DMS 273 (cell line): ENCODE measurements around the gene CFL1.

Experiments used
- DNase-seq: peaks from one replicate; lab custom pipeline; 2025; ENCODE audit not compliant: unreplicated experiment; lab: John Stamatoyannopoulos, UW

CFL1 gene

GRCh38 chr11:65857853-65858680 is at the start of gene CFL1:
TSS of gene CFL1 (minus strand) at chr11:65858180. CDS start at chr11:65858099, 81 bp downstream.
- DNase-seq: peak; percentile 98

DNA sequence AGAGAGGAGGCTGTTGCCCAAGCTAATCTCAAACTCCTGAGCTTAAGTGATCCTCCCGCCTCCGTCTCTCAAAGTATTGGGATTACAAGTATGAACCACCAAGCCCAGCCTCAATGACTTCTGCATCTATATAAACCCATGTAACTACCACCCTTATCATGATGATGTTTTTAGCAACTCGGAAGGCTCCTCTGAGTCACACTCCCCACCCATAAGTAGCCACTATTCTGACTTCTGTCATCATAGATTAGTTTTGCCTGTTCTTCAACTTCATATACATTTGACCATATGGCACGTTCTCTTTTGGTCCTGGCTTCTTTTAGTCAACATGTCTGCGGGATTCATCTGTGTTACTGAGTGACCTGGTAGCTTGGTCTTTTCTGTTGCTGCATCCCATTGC is 48.6 kb upstream of the CFL1 start:
- no peak for DNase-seq

DNA sequence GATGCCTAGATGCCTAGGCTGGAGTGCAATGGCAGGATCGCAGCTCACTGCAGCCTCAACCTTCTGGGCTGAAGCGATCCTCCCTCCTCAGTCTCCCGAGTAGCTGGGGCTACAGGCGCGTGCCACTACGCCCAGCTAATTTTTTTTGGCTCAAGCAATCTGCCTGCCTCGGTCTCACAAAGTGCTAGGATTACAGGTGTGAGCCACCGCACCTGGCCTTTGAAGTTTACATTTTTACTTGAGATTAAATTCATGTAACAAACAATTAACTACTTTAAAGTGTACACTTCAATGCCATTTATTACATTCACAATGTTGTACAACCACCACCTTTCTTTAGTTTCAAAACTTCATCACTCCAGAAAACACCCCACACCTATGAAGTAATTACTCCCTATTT is 45.7 kb upstream of the CFL1 start:
- no peak for DNase-seq

GRCh38 chr11:65903068-65903481 is 45.1 kb upstream of the CFL1 start:
- DNase-seq: no peak

- DNase-seq: no peak
These were observed 42.9 kb upstream of the CFL1 start for GRCh38 chr11:65900899-65901180.

DNA sequence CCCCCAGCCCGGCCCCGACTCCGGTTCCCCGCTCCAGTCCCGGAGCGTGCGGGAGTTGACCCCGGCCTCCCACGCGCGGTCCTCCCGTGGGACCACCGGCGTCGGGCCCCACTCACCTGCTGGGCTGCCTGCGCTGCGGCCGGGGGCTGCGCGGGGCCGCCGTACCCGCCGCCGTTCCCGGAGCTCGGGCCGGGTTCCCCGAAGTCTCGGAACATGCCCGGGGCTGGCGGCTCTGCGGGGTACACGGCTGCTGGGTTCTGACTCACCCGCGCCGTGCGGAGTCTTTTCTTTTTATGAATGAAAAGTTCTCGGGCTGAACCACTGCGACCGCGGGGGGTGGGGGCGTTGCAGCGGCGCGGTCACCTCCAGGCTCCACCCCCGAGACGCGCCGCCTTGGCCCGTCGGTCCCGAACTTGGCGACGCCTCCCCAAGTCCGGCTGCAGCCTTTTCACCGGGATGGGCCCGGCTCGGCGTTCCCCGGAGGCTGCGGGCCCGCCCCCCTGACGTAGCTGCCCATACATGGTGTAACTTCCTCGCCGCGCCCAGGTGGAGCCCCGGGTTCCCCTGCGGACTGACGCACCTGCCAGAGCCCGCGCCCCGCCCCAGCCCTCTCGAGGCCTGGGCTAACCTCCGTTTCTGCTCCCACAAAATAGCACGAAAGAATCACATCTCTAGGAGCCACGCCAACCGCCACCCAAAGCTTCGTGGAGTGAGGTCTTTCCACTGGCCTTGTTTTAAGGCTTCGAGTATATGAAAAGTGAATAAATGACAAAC is 42.3 kb upstream of the CFL1 start, which contains the start of gene FOSL1:
FOSL1 (minus strand) TSS at position 264 of the 774 bp plus-strand sequence; CDS start at position 215, 49 bp downstream.
- peak; percentile 75 for DNase-seq

- peak; percentile 30 for DNase-seq
These were observed 41.6 kb upstream of the CFL1 start for GRCh38 chr11:65899356-65900124.

DNA sequence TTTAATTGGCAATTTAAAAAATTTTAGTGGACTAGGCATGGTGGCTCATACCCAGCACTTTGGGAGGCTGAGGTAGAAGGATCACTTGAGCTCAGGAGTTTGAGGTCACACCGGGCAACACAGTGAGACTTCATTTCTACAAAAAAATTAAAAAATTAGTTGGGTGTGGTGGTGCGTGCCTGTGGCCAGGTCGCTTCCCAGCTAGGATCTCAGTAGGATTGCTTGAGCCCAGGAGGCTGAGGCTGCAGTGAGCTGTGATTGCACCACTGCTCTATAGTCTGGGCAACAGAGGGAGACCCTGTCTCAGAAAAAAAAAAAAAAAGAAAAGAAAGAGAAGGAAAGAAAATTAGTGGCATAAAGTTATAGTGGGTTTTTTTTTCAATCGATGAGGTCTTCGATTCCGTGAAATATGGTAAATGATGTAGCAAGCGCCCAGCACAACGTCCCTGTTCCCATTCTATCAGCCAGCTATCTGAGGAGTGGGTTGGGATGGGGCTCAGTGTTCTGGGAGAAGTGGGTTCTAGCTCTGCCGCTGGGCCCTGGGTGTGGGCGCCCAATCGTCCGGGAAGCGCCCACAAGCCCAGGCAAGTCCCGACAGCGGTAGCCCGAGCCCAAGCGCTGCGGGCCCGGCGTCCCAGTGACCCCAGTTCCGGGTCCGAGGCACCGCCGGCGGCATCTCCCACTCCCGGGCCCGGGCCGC is 40.8 kb upstream of the CFL1 start:
- DNase-seq: no peak

GRCh38 chr11:65897020-65897471 is 39.1 kb upstream of the CFL1 start:
- DNase-seq: no peak

- no peak for DNase-seq
These were observed 38.3 kb upstream of the CFL1 start for GRCh38 chr11:65896034-65896999.

DNA sequence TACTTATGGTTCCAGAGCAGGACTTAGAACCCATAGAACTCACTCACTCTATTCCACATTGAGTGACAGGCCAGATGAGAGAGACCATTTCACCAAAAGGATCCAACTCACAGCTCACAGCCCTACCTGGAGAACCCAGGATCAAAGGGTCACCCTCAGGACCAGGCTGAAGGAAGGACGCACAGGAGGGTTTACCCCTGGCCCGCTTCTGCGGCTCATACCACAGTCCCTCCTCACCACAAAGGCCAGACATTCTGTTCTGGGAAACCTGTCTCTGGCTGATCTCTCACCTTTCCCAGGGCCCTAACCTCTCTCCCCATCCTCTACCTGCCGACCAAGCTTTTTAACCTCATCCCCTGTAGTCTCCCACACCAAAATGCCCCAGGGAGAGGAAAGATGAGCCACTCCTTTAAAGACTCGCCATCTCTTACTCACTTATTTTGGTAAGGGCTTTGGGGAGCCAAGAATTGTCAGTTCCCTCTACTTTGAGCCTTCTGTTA is 37.6 kb upstream of the CFL1 start:
- no peak for DNase-seq

- DNase-seq: no peak
These were observed 36.1 kb upstream of the CFL1 start for GRCh38 chr11:65894034-65894591.

- peak; percentile 40 for DNase-seq
These were observed 34.8 kb upstream of the CFL1 start for GRCh38 chr11:65892661-65893317.

DNA sequence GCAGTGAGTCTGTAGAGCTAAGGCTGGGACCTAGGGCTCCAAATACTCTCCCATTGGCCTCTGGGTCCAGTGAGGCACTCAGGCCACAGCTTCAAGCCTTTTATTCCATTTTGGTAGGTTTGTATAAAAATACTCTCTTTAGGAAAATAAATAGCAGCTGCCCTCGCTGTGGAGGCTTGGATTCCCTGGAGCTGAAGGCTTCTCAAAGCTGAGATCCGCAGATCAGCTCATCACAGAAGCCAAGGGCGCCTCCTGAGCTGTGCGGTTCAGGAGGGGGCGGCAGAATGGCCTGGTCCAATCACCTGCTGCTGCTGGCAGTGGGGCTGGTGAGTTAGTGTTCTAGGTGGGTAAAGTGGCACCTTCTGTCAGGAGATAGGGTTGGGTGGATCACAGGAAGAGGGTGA is 34.2 kb upstream of the CFL1 start:
- peak; percentile 47 for DNase-seq

DNA sequence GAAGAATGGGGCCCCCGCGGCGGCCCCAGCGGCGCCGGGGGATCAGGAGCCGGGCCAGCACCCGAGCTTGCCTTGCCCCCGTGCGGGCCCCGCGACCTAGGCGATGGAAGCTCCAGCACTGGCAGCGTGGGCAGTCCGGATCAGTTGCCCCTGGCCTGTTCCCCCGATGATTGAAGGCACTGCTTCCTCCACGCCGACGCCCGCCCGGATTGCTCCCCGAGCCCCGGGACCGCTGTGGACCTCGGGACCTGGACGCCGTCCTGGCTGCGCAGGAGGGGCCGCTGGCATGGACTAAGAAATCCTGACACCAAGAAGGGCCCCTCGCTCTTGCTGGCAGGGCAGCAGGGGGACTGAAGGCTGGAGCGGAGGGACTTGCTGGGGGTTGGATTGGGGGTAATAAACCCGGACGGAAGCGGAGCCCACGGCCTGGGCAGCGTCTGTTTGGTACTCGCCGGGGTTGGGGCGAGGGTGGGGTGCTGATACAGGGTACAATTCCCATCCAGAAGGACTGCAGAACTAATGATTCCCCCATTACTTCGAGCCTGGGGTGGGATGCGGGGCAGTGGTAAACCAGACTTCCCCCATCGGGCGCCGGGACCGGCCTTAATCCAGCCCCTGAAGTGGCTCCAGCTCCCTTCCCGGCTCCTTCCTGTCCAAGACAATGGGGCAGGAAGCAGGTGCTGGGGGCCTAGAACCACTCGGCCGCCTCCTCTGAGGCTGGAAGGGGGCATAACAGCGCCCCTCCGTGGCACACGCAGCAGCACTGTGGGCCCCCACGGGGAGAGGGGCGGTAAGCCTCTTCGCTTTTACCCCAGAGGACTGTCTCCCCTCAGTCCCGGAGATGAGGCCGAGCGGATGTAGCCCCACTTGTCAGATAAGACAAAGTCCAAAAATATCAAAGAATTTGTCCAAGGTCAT is 33.5 kb upstream of the CFL1 start:
- DNase-seq: peak; percentile 64

DNA sequence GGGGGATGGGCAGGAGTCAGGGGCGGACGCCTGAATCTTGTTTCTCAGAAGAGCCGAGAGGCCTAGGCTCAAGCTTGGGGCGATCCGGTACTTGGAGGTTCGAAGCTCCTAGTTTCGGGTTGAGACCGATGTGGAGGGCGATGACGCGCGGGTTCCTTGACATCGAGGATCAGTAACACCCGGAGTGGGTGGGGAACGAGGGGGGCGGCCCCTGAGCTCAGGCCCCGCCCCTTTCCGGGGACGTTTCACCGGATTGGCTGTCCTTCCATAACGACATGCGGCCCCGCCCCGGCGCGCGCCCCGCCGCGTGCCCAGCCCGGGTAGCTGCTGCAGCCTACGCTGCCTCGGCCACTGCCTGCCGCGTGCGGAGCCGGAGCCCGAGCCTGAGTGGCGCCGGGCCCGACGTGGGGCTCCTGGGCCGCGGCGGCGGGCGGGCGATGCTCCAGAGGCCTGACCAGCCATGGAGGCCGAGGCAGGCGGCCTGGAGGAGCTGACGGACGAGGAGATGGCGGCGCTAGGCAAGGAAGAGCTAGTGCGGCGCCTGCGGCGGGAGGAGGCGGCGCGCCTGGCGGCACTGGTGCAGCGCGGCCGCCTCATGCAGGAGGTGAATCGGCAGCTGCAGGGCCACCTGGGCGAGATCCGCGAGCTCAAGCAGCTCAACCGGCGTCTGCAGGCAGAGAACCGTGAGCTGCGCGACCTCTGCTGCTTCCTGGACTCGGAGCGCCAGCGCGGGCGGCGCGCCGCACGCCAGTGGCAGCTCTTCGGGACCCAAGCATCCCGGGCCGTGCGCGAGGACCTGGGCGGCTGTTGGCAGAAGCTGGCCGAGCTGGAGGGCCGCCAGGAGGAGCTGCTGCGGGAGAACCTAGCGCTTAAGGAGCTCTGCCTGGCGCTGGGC is 32.6 kb upstream of the CFL1 start, which contains the start of gene CCDC85B:
CCDC85B (plus strand) TSS at position 350 of the 895 bp plus-strand sequence; CDS start at position 461, 111 bp downstream.
- peak; percentile 96 for DNase-seq
